Measurements from ENCODE around the gene GTF3C5. TPM values are rescaled to one million over a fixed set of nuclear protein-coding genes. Genes with fewer than 3 reads are reported as not detected.
"Not testable (repeated sequence)": the region's sequence is repeated elsewhere in the genome, so short reads cannot be mapped to it uniquely, and the experiment has no call there.

The GTF3C5 gene
- polyA plus RNA-seq, 1 donor from 2014 or later, result 103 TPM

DNA sequence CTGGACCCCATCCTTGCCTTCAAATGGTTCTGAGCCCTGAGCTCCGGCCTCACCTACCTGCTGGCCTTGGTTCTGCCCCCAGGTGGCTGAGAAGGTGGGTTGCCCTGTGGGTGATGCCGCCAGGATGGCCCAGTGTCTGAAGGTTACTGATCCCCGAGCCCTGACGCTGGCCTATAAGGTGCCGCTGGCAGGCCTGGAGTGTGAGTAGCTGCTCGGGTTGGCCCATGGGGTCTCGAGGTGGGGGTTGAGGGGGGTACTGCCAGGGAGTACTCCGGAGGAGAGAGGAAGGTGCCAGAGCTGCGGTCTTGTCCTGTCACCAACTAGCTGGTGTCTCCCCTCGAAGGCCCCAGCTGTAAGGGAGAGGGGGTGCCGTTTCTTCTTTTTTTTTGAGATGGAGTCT lies 36.2 kb downstream of the GTF3C5 start:
- no peaks in the 10 kb centered on the region for H3K36me3 ChIP-seq (ENCODE audit: insufficient read depth, low read length)
- H3K27me3 ChIP-seq (ENCODE audit: insufficient read depth, low read depth, low read length), result no peaks in the 10 kb centered on the region
- TF ChIP-seq MXI1 (conservative IDR thresholded peaks at IDR 0.05; ENCODE audit: poor library complexity, severe bottlenecking) (no peak), TAF1 (IDR thresholded peaks at IDR 0.05; ENCODE audit: low read depth) (no peak), POLR2AphosphoS5 (IDR thresholded peaks at IDR 0.05) (no peak), EZH2 (IDR thresholded peaks at IDR 0.05; ENCODE audit: borderline replicate concordance, insufficient read depth, low read length, poor library complexity, severe bottlenecking) (no peak), EP300 (conservative IDR thresholded peaks at IDR 0.05; ENCODE audit: poor library complexity, severe bottlenecking) (no peak)
- TF ChIP-seq, protein P1, sequence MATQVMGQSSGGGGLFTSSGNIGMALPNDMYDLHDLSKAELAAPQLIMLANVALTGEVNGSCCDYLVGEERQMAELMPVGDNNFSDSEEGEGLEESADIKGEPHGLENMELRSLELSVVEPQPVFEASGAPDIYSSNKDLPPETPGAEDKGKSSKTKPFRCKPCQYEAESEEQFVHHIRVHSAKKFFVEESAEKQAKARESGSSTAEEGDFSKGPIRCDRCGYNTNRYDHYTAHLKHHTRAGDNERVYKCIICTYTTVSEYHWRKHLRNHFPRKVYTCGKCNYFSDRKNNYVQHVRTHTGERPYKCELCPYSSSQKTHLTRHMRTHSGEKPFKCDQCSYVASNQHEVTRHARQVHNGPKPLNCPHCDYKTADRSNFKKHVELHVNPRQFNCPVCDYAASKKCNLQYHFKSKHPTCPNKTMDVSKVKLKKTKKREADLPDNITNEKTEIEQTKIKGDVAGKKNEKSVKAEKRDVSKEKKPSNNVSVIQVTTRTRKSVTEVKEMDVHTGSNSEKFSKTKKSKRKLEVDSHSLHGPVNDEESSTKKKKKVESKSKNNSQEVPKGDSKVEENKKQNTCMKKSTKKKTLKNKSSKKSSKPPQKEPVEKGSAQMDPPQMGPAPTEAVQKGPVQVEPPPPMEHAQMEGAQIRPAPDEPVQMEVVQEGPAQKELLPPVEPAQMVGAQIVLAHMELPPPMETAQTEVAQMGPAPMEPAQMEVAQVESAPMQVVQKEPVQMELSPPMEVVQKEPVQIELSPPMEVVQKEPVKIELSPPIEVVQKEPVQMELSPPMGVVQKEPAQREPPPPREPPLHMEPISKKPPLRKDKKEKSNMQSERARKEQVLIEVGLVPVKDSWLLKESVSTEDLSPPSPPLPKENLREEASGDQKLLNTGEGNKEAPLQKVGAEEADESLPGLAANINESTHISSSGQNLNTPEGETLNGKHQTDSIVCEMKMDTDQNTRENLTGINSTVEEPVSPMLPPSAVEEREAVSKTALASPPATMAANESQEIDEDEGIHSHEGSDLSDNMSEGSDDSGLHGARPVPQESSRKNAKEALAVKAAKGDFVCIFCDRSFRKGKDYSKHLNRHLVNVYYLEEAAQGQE (IDR thresholded peaks at IDR 0.05; ENCODE audit: borderline replicate concordance), result no peak
- TF ChIP-seq, protein P2, sequence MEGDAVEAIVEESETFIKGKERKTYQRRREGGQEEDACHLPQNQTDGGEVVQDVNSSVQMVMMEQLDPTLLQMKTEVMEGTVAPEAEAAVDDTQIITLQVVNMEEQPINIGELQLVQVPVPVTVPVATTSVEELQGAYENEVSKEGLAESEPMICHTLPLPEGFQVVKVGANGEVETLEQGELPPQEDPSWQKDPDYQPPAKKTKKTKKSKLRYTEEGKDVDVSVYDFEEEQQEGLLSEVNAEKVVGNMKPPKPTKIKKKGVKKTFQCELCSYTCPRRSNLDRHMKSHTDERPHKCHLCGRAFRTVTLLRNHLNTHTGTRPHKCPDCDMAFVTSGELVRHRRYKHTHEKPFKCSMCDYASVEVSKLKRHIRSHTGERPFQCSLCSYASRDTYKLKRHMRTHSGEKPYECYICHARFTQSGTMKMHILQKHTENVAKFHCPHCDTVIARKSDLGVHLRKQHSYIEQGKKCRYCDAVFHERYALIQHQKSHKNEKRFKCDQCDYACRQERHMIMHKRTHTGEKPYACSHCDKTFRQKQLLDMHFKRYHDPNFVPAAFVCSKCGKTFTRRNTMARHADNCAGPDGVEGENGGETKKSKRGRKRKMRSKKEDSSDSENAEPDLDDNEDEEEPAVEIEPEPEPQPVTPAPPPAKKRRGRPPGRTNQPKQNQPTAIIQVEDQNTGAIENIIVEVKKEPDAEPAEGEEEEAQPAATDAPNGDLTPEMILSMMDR (IDR thresholded peaks at IDR 0.05; ENCODE audit: poor library complexity, severe bottlenecking), result no peak
- H3K4me2 ChIP-seq (ENCODE audit: low read length), result no peak overlapping the region
- no peaks in the 10 kb centered on the region for H3K9me2 ChIP-seq (ENCODE audit: insufficient read depth, low read length)
- H4K20me1 ChIP-seq (ENCODE audit: insufficient read depth), result no peaks in the 10 kb centered on the region
- H3K27ac ChIP-seq (ENCODE audit: low read length), result no peak overlapping the region
- no peak overlapping the region for H2AFZ ChIP-seq (ENCODE audit: low read depth, low read length)
- no peaks in the 10 kb centered on the region for H3F3A ChIP-seq (ENCODE audit: insufficient read depth, low read length, poor library complexity, severe bottlenecking)
- no peak overlapping the region for H3K9ac ChIP-seq (ENCODE audit: low read length)
- no peaks in the 10 kb centered on the region for H3K9me3 ChIP-seq (ENCODE audit: low read length)
- H3K79me2 ChIP-seq (replicated peaks; ENCODE audit: insufficient read depth, low read length), result no peaks in the 10 kb centered on the region
- no peak overlapping the region for H3K4me3 ChIP-seq (ENCODE audit: low read length)

DNA sequence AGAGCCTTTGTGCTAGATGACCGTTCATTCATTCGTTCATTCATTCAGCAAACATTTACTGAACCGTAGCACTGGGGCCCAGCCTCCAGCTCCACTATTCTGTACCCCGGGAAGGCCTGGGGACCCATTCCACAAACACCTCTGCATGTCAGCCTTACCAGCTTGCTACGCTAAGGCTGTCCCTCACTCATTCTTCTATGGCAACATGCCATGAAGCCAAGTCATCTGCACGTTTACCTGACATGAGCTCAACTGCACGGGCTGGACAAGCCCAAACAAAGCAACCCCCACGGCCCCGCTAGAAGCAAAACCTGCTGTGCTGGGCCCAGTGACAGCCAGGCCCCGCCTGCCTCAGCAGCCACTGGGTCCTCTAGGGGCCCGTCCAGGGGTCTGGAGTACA lies 37.0 kb downstream of the GTF3C5 start:
- Histone ChIP-seq H3K4me3 (ENCODE audit: low read length) (no peak overlapping the region), H3K36me3 (ENCODE audit: insufficient read depth, low read length) (no peaks in the 10 kb centered on the region), H2AFZ (ENCODE audit: low read depth, low read length) (no peak overlapping the region), H4K20me1 (ENCODE audit: insufficient read depth) (no peaks in the 10 kb centered on the region), H3K79me2 (replicated peaks; ENCODE audit: insufficient read depth, low read length) (no peaks in the 10 kb centered on the region), H3K27ac (ENCODE audit: low read length) (no peak overlapping the region), H3K9me3 (ENCODE audit: low read length) (no peaks in the 10 kb centered on the region), H3F3A (ENCODE audit: insufficient read depth, low read length, poor library complexity, severe bottlenecking) (no peaks in the 10 kb centered on the region), H3K9ac (ENCODE audit: low read length) (no peak overlapping the region), H3K9me2 (ENCODE audit: insufficient read depth, low read length) (no peaks in the 10 kb centered on the region), H3K4me2 (ENCODE audit: low read length) (no peak overlapping the region), H3K27me3 (ENCODE audit: insufficient read depth, low read depth, low read length) (no peaks in the 10 kb centered on the region)
- TF ChIP-seq EZH2 (IDR thresholded peaks at IDR 0.05; ENCODE audit: borderline replicate concordance, insufficient read depth, low read length, poor library complexity, severe bottlenecking), result no peak
- TF ChIP-seq POLR2AphosphoS5 (IDR thresholded peaks at IDR 0.05), result no peak
- TF ChIP-seq RAD21 (conservative IDR thresholded peaks at IDR 0.05), result no peak
- TF ChIP-seq, protein P2 (IDR thresholded peaks at IDR 0.05; ENCODE audit: poor library complexity, severe bottlenecking), result no peak
- TF ChIP-seq MXI1 (conservative IDR thresholded peaks at IDR 0.05; ENCODE audit: poor library complexity, severe bottlenecking), result no peak
- TF ChIP-seq, protein P1 (IDR thresholded peaks at IDR 0.05; ENCODE audit: borderline replicate concordance), result no peak
- no peak for TF ChIP-seq EP300 (conservative IDR thresholded peaks at IDR 0.05; ENCODE audit: poor library complexity, severe bottlenecking)
- TF ChIP-seq SMC3 (conservative IDR thresholded peaks at IDR 0.05; ENCODE audit: poor library complexity), result no peak
- TF ChIP-seq TAF1 (IDR thresholded peaks at IDR 0.05; ENCODE audit: low read depth), result no peak

DNA sequence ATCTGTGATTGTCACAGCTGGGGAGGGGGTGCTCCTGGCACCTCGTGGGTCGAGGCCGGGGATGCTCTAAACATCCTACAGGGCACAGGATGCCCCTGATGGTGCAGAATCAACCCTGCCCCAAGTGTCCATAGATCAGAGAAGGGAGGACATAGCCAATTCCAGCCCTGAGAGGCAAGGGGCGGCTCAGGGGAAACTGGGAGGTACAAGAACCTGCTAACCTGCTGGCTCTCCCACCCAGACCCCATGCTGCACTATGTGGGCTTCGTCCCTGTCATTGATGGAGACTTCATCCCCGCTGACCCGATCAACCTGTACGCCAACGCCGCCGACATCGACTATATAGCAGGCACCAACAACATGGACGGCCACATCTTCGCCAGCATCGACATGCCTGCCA lies 37.6 kb downstream of the GTF3C5 start:
- H3K9me2 ChIP-seq (ENCODE audit: insufficient read depth, low read length); H3F3A ChIP-seq (ENCODE audit: insufficient read depth, low read length, poor library complexity, severe bottlenecking); H3K36me3 ChIP-seq (ENCODE audit: insufficient read depth, low read length); H2AFZ ChIP-seq (ENCODE audit: low read depth, low read length); H3K27me3 ChIP-seq (ENCODE audit: insufficient read depth, low read depth, low read length); H4K20me1 ChIP-seq (ENCODE audit: insufficient read depth); H3K4me2 ChIP-seq (ENCODE audit: low read length); H3K79me2 ChIP-seq (replicated peaks; ENCODE audit: insufficient read depth, low read length); H3K9ac ChIP-seq (ENCODE audit: low read length); H3K9me3 ChIP-seq (ENCODE audit: low read length); H3K4me3 ChIP-seq (ENCODE audit: low read length); H3K27ac ChIP-seq (ENCODE audit: low read length): not testable (repeated sequence)

All from neural cell (in vitro differentiated cells).